IMR-90 (cell line): ENCODE results near the gene RPL31.

Experiments used
- BHLHE40 ChIP-seq: fragments of 150-350 bp; IDR thresholded peaks from 2 replicates; pipeline ENCODE4 v1.6.1; 2016; ENCODE audit warnings: mild to moderate bottlenecking, low read depth, low read length
- CEBPB ChIP-seq: IDR thresholded peaks from 2 replicates; pipeline ENCODE4 v1.6.1; 2012; ENCODE audit warnings: low read depth, low read length, improper control_type of control experiment
- CTCF ChIP-seq: conservative IDR thresholded peaks from 2 replicates; pipeline ENCODE4 v1.5.1; 2012; ENCODE audit warnings: mild to moderate bottlenecking, low read depth, low read length, improper control_type of control experiment
- FOS ChIP-seq: fragments of 150-350 bp; IDR thresholded peaks from 2 replicates; pipeline ENCODE4 v1.6.1; 2016; ENCODE audit warnings: low read depth, low read length
- MAFK ChIP-seq: IDR thresholded peaks from 2 replicates; pipeline ENCODE4 v1.6.1; 2012; ENCODE audit warnings: low read depth, low read length, improper control_type of control experiment
- MAZ ChIP-seq: IDR thresholded peaks from 2 replicates; pipeline ENCODE4 v1.6.1; 2012; ENCODE audit warnings: low read depth, mild to moderate bottlenecking, low read length, improper control_type of control experiment, moderate library complexity, borderline replicate concordance
- MXI1 ChIP-seq: IDR thresholded peaks from 2 replicates; pipeline ENCODE4 v1.6.1; 2012; ENCODE audit warnings: low read depth, mild to moderate bottlenecking, low read length, moderate library complexity, borderline replicate concordance
- NFE2L2 ChIP-seq: fragments of 150-350 bp; IDR thresholded peaks from 2 replicates; pipeline ENCODE4 v1.6.1; 2016; ENCODE audit warnings: low read depth, mild to moderate bottlenecking, low read length
- POLR2A ChIP-seq: IDR thresholded peaks from 2 replicates; pipeline ENCODE4 v1.6.1; 2012; ENCODE audit warnings: mild to moderate bottlenecking, low read depth, low read length
- RAD21 ChIP-seq: IDR thresholded peaks from 2 replicates; pipeline ENCODE4 v1.6.1; 2012; ENCODE audit warnings: low read length, improper control_type of control experiment
- RCOR1 ChIP-seq: IDR thresholded peaks from 2 replicates; pipeline ENCODE4 v1.6.1; 2012; ENCODE audit warnings: mild to moderate bottlenecking, low read length, improper control_type of control experiment; ENCODE audit not compliant: insufficient replicate concordance
- RFX5 ChIP-seq: IDR thresholded peaks from 2 replicates; pipeline ENCODE4 v1.8.0; 2012; ENCODE audit warnings: low read depth, mild to moderate bottlenecking, low read length, moderate library complexity
- SMC3 ChIP-seq: fragments of 150-350 bp; IDR thresholded peaks from 2 replicates; pipeline ENCODE4 v1.6.1; 2016; ENCODE audit warnings: low read depth, mild to moderate bottlenecking, antibody characterized with exemption, low read length, moderate library complexity
- USF2 ChIP-seq: fragments of 150-350 bp; IDR thresholded peaks from 2 replicates; pipeline ENCODE4 v1.6.1; 2017; ENCODE audit warnings: mild to moderate bottlenecking, antibody characterized with exemption, low read length, low read depth

- TF ChIP-seq POLR2A: no peak
- TF ChIP-seq CTCF: no peak
- no peak for TF ChIP-seq RCOR1
- no peak for TF ChIP-seq SMC3
- TF ChIP-seq USF2: no peak
- TF ChIP-seq CEBPB: no peak
- no peak for TF ChIP-seq MXI1
- TF ChIP-seq RAD21: no peak
- no peak for TF ChIP-seq FOS
- TF ChIP-seq RFX5: no peak
- no peak for TF ChIP-seq BHLHE40
- TF ChIP-seq MAZ: no peak
- TF ChIP-seq MAFK: no peak
- no peak for TF ChIP-seq NFE2L2
These were observed 20.1 kb downstream of the RPL31 start for GRCh38 chr2:101022221-101022620.
